Measurements from ENCODE around the gene GMCL1.

GRCh38 chr2:69847068-69847828, 17.8 kb downstream of the GMCL1 start:
- TF ChIP-seq CTCF (IDR thresholded peaks at IDR 0.05; ENCODE audit: insufficient read depth, low read depth, low read length): no peak
- TF ChIP-seq EZH2 (IDR thresholded peaks at IDR 0.05; ENCODE audit: insufficient read depth, low read length): no peak

All from astrocyte (in vitro differentiated cells and primary cell).